Measurements from ENCODE around the gene GIMAP6. TPM values are rescaled to one million over a fixed set of nuclear protein-coding genes. Genes with fewer than 3 reads are reported as not detected.

The GIMAP6 gene
- total and polyA plus RNA-seq, 8 donors, result 0.89 to 18.4 (median 6.0) TPM

DNA sequence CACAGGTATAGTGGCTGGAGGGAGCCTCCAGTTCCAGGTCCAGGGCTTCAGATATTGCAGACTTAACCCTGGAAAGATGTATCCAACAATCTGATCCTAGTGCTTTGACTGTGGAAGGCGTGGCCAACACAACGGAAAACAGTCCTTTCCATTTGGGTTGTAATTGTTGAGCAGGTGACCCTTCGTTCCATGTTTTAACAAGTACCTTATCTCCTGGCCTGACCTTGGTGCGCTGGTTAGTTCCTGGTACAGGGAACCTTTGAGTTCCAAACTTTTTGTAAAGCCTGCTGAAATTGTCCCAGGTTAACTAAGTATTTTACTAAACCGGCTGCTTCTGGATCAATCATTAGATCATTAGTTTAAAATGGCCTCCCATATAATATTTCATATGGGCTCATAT lies 23.9 kb upstream of the GIMAP6 start:
- WGBS, 5 donors, result 41 to 62% (median 52%) methylated on average over 5 of the region's 5 CpGs
- H3K27me3 ChIP-seq, result no peaks in the 10 kb centered on the region
- H3K36me3 ChIP-seq, result no peaks in the 10 kb centered on the region
- H3K9me3 ChIP-seq, result peaks cover 0 to 6% (median 3%) of the 10 kb centered on the region in 4 donors
- no peak overlapping the region for H3K27ac ChIP-seq
- no peak for DNase-seq
- intact Hi-C loops (cut with DNase I; ENCODE audit: low total_unique reads), result no loop called here
- H3K4me3 ChIP-seq, result no peak overlapping the region
- H3K4me1 ChIP-seq, result peaks cover 0 to 7% (median 0%) of the 10 kb centered on the region in 4 donors
- no peak for TF ChIP-seq EP300 (IDR thresholded peaks at IDR 0.05)
- no peak for TF ChIP-seq POLR2AphosphoS5 (IDR thresholded peaks at IDR 0.05)

DNA sequence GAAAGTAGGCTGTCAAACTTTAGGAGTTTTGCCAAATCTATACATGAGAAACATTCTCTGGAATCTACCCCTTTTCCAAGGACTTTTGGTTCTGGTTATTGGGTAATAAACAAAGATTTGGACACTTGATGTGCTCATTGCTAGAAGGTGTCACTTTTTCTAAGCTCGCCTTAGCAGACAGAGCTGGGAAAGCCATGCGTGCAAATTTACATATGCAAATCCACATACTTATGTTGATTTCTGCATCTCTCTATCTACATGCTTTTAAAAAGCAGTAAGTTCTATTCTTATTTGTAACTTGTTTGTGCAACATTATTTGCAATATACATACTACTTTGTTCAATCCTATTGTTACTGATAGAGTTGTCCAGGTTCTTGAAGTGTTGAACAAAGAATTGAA lies 22.5 kb upstream of the GIMAP6 start:
- DNase-seq, result no peak
- no peak overlapping the region for H3K27ac ChIP-seq
- H3K27me3 ChIP-seq, result no peaks in the 10 kb centered on the region
- no peak for TF ChIP-seq EP300 (IDR thresholded peaks at IDR 0.05)
- no peak for TF ChIP-seq POLR2A (IDR thresholded peaks at IDR 0.05)
- TF ChIP-seq, protein P1, sequence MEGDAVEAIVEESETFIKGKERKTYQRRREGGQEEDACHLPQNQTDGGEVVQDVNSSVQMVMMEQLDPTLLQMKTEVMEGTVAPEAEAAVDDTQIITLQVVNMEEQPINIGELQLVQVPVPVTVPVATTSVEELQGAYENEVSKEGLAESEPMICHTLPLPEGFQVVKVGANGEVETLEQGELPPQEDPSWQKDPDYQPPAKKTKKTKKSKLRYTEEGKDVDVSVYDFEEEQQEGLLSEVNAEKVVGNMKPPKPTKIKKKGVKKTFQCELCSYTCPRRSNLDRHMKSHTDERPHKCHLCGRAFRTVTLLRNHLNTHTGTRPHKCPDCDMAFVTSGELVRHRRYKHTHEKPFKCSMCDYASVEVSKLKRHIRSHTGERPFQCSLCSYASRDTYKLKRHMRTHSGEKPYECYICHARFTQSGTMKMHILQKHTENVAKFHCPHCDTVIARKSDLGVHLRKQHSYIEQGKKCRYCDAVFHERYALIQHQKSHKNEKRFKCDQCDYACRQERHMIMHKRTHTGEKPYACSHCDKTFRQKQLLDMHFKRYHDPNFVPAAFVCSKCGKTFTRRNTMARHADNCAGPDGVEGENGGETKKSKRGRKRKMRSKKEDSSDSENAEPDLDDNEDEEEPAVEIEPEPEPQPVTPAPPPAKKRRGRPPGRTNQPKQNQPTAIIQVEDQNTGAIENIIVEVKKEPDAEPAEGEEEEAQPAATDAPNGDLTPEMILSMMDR (IDR thresholded peaks at IDR 0.05), result no peak
- TF ChIP-seq POLR2AphosphoS5 (IDR thresholded peaks at IDR 0.05), result no peak
- no peak overlapping the region for H3K4me3 ChIP-seq
- peaks cover 0 to 6% (median 3%) of the 10 kb centered on the region in 4 donors for H3K9me3 ChIP-seq
- H3K4me1 ChIP-seq, result peaks cover 0 to 7% (median 0%) of the 10 kb centered on the region in 4 donors
- WGBS, 5 donors, result 71 to 79% (median 72%) methylated on average over 2 of the region's 2 CpGs
- no peaks in the 10 kb centered on the region for H3K36me3 ChIP-seq
- intact Hi-C loops (cut with DNase I; ENCODE audit: low total_unique reads), result no loop called here

DNA sequence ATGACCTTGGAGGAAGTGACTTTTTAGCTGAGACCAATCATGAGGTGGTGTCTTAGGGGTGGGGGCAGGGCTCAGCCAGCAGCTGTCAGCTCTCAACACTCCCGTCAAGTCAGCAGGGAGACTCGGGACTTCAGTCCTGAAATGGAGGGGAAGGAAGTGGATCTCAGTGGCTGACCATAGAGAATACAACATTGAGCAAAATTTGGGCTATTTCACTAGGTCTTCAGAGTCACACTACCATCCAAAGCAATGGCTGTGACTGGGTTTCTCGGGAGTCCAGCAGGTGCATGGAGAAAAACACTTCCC lies 16.8 kb upstream of the GIMAP6 start:
- Histone ChIP-seq H3K9me3 (no peaks in the 10 kb centered on the region), H3K27ac (no peak overlapping the region), H3K4me1 (no peaks in the 10 kb centered on the region), H3K4me3 (no peak overlapping the region), H3K27me3 (no peaks in the 10 kb centered on the region), H3K36me3 (no peaks in the 10 kb centered on the region)
- intact Hi-C loops (cut with DNase I; ENCODE audit: low total_unique reads), result no loop called here
- DNase-seq, result no peak
- TF ChIP-seq EP300 (IDR thresholded peaks at IDR 0.05) (no peak), POLR2A (IDR thresholded peaks at IDR 0.05) (no peak), POLR2AphosphoS5 (IDR thresholded peaks at IDR 0.05) (no peak)
- TF ChIP-seq, protein P1 (IDR thresholded peaks at IDR 0.05), result no peak
- 21 to 54% (median 40%) methylated on average over 3 of the region's 3 CpGs for WGBS, 5 donors

DNA sequence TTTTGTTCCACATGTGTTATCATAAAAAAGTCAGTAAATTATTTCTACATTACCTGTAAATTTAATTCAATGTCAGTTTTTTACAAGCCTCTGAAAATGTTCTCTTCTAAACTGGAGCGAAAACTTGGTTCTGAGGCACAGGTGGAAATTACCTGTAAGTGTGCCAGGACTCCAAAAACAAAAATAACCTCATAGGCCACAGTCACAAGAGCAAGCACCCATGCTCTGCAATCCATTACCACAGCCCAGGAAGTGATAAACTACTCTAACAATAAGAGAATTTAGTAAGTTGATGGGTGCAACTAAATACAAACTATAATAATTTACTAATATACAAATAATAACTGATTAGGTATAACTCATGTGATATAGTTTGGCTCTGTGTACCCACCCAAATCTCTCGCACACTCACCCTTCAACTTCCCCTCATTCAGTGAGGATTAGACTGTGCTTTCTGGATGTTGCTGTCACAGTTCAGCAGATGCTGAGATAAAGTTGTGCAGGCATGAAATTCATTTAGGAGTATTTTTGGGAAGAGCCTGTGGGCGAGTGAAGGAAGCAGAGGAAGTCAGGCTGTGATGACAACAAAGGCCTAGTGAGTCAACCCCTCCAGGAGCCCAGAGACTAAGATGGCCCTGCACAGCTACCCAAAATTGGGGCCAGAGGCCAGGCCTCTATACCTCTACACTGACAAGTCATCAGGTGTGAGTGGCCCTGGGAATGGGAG lies 16.3 kb upstream of the GIMAP6 start:
- intact Hi-C loops (cut with DNase I; ENCODE audit: low total_unique reads), result no loop called here
- no peak for TF ChIP-seq POLR2AphosphoS5 (IDR thresholded peaks at IDR 0.05)
- TF ChIP-seq, protein P1 (IDR thresholded peaks at IDR 0.05), result no peak
- TF ChIP-seq POLR2A (IDR thresholded peaks at IDR 0.05), result no peak
- TF ChIP-seq EP300 (IDR thresholded peaks at IDR 0.05), result no peak
- WGBS, 5 donors, result 55 to 76% (median 72%) methylated on average over 3 of the region's 3 CpGs
- Histone ChIP-seq H3K9me3 (no peaks in the 10 kb centered on the region), H3K4me3 (no peak overlapping the region), H3K27ac (no peak overlapping the region), H3K36me3 (no peaks in the 10 kb centered on the region), H3K4me1 (no peaks in the 10 kb centered on the region), H3K27me3 (no peaks in the 10 kb centered on the region)
- DNase-seq, result no peak

Data from stomach (tissue), 9 donors.